Hindlimb muscle (tissue), 1 donor: ENCODE measurements around the gene CASP8AP2. TPM values are rescaled to one million over a fixed set of nuclear protein-coding genes. Genes with fewer than 3 reads are reported as not detected.
"Not testable (repeated sequence)": the region's sequence is repeated elsewhere in the genome, so short reads cannot be mapped to it uniquely, and the experiment has no call there.

ENCODE experiments used
- DNase-seq: peaks from one replicate; pipeline ENCODE4 v3.0.0-alpha.2; 2013
- polyA plus RNA-seq: library from polyadenylated mRNA; unstranded; fragments of 120-200 nt; gene quantifications from one replicate; pipeline ENCODE4 v1.2.1, GENCODE V29; 2013; ENCODE audit not compliant: insufficient read length

The CASP8AP2 gene
- polyA plus RNA-seq, 1 donor = 12.9 TPM

DNA sequence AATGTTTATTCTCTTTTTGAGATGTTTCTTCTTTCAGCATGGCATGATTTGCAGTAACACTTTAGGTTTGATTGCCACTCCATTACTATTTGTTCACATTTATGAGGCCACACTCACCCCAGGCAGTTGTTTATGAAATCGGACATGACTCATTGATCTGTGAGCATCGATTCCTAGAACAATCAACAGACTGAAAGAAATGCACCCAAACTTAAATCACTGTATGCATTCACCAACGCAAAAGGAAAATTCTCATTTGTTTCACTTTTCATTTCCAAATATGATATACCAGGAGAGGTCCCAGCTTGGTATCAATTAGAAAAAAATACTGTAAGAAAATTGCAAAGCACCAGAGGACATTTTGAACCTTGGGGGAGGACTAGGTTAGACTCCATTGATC is 59.2 kb downstream of the CASP8AP2 start:
- no peak for DNase-seq

DNA sequence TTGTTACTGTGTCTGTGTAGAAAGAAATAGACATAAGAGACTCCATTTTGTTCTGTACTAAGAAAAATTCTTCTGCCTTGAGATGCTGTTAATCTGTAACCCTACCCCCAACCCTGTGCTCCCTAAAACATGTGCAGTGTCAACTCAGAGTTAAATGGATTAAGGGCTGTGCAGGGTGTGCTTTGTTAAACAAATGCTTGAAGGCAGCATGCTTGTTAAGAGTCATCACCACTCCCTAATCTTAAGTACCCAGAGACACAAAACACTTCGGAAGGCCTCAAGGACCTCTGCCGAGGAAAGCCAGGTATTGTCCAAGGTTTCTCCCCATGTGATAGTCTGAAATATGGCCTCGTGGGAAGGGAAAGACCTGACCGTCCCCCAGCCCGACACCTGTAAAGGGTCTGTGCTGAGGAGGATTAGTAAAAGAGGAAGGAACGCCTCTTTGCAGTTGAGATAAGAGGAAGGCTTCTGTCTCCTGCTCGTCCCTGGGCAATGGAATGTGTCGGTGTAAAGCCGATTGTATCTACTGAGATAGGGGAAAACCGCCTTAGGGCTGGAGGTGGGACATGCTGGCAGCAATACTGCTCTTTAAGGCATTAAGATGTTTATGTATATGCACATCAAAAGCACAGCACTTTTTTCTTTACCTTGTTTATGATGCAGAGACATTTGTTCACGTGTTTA is 61.3 kb downstream of the CASP8AP2 start:
- DNase-seq = not testable (repeated sequence)

DNA sequence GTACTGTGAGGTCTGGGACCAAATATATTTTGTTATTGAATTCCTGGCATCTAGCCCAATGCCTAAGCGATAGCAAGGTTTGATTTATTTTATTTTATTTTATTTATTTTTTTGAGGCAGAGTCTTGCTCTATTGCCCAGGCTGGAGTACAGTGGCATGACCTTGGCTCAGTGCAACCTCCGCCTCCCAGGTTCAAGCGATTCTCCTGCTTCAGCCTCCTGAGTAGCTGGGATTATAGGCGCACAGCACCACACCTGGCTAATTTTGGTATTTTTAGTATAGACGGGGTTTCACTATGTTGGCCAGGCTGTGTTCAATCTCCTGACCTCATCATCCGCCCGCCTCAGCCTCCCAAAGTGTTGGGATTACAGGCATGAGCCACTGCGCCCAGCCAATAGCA is 62.9 kb downstream of the CASP8AP2 start:
- DNase-seq = not testable (repeated sequence)

DNA sequence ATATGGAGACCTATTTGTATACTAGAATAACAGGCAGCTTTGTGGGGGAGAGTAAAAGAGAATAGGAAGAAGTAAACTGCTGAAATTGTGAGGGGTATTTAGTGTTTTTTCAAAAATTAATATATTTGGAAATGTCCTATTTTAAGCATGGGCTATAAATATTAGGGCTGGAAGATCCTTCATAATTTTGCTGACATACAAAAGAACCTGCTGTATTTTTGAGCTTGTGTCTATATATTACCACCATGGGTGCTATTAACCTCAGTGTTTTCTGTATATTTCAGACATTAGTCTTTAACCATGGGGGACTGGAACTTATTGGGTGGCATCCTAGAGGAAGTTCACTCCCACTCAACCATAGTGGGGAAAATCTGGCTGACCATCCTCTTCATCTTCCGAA is 64.5 kb downstream of the CASP8AP2 start, which contains the start of gene GJA10:
Gene GJA10 (plus strand): TSS at position 301 of the 400 bp plus-strand sequence. CDS start 0 bp downstream, at position 301.
- no peak for DNase-seq

DNA sequence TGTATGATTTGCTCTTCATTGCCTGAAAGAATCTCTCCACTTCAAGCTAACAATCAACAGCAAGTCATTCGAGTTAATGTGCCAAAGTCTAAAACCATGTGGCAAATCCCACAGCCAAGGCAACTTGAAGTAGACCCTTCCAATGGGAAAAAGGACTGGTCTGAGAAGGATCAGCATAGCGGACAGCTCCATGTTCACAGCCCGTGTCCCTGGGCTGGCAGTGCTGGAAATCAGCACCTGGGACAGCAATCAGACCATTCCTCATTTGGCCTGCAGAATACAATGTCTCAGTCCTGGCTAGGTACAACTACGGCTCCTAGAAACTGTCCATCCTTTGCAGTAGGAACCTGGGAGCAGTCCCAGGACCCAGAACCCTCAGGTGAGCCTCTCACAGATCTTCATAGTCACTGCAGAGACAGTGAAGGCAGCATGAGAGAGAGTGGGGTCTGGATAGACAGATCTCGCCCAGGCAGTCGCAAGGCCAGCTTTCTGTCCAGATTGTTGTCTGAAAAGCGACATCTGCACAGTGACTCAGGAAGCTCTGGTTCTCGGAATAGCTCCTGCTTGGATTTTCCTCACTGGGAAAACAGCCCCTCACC is 65.7 kb downstream of the CASP8AP2 start:
- peak; percentile 73 for DNase-seq

DNA sequence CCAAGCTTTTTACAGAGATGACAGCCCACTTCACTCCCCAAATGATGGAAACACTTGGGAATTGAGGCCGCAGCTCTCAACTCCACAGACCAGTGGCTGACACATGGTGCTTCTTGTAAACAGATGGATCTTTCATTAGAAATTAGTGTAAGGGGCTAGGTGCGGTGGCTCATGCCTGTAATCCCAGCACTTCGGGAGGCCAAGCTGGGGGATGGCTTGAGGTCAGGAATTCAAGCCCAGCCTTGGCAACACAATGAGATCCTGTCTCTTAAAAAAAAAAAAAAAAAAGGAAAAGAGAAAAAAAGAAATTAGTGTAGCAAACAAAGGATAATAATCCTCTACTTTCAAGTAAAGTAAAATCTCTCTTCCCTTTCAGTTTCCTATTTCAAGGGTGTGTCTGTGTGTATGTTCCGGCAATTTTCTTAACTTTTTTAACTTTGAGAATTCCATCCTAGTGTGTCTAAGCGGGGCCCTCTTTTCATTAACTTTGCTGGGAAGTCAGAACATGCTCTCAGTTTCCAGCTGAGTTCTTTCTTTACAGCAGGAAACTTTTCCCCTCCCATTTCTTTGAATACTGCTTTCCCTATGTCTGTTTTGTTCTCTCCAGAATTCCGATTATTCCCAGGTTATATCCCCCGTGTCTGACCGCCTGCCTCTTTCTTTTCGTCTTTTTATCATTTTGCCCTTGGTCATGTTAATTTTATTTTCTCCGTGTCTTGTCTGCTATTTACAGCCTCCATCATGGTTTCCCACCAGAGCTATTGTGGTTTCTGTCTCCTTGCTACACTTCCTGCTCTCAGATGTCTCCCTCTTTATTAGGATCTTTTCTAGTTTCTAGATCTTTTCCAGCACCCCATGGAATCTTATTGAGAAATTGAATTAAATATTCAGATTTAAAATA is 80.6 kb downstream of the CASP8AP2 start:
- not testable (repeated sequence) for DNase-seq

DNA sequence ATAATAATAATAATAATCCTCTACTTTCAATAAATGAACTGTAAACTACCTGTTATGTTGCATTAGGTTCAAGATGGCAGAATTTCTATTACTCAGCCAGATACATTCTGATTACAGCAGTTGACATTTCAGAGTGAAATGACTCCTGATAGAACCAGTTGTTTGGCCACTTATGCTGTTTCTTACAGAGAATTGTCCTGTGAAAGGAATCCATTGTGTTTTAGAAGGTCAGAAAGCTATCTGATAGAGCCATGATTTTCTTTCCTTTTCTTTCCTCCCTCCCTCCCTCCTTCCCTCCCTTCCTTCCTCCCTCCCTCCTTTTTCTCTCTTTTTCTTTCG is 81.2 kb downstream of the CASP8AP2 start:
- DNase-seq = no peak

DNA sequence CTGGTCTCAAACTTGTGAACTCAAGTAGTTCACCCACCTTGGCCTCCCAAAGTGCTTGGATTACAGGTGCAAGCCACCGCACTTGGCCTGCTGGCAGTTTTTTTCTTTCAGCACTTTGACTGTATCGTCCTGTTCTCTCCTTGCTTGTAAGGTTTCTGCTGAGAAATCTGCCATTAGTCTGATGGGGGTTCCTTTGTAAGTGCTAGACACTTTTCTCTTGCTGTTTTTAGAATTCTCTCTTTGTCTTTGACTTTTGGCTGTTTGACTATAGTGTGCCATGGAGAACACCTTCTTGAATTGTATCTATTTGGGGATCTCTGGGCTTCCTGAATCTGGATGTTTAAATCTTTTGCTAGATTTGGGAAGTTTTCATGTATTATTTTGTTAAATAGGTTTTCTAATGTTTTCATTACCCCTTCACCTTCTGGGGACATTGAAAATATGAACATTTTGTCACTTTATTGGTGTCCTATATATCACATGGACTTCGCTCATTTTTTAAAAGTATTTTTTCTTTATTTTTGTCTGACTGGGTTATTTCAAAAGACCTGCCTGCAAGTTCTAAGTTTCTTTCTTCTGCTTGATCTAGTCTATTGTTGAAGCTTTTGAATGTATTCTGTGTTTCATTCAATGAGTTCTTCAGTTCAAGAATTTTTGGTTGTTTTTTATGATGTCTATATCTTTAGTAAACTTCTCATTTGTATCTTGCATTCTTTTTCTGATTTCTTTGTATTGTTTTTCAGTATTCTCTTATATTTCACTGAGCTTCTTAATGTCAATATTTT is 86.6 kb downstream of the CASP8AP2 start:
- no peak for DNase-seq

DNA sequence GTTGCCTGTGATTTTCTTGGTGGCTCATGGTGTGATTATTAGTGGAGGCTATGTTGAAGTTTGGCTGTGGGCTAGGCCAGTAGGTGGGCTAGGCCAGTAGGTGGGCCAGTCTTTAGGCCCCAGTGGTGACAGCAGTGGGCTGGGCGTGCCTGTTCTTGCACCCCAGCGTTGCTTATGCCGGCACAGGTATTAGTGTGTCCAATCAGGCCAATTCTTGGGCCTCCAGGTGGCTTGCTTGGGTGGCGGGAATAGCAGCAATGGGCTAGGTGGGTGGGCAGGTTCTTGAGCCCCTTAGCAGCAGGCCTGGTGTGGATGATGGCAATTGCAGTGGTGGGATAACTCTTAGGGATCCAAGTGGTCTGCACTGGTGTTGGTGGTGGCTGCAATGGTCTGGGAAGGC is 87.5 kb downstream of the CASP8AP2 start:
- DNase-seq = no peak

DNA sequence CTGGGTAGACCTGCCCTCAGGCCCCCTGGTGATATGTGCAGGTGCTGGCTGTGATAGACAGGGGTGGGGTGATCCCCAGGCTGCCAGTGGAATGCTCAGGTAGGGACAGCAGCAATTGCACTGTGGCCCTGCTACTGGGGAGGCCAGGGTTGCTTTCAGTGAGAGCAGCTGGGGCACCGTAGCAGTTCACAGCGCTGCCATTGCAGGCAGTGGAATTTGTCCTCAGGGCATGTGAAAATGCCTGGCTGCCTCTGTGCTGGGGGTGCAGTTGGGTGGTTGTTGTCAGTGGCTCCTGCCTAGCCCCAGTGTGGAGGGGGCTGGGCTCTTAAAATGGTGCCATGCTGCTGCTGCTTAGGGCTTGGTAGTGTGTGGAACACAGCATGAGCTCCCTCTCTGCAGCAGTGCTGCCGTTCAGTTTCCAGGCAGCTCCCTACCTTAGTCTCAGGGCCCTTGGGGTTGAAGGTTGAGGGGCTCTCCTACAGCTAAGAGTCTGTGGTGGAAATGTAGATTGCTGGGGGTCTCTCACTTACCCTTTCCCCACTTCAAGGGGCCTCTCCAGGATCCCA is 88.2 kb downstream of the CASP8AP2 start:
- DNase-seq = no peak

Other genes starting within 250 kb of the CASP8AP2 start
- 22.7 TPM for gene LYRM2, start 191.1 kb upstream of the CASP8AP2 start, polyA plus RNA-seq
- 30.2 TPM for gene MDN1, start 10.1 kb upstream of the CASP8AP2 start, polyA plus RNA-seq
- not detected for gene GJA10, start 64.6 kb downstream of the CASP8AP2 start, polyA plus RNA-seq